Naive thymus-derived CD4-positive, alpha-beta T cell (primary cell): ENCODE results near the gene CABCOCO1. TPM values are rescaled to one million over a fixed set of nuclear protein-coding genes. Genes with fewer than 3 reads are reported as not detected.
A peak's percentile ranks its signal among the peaks of the same experiment; 100 is the strongest.

ENCODE experiments used
- ATAC-seq: fragments of 150-1000 bp; cut with Tn5 transposase; 2 replicates; pipeline ENCODE4 v1.10.0; 2021; ENCODE audit warnings: mild to moderate bottlenecking, moderate library complexity
- CTCF ChIA-PET: fragments of 350-600 bp; sonication (Branson Sonifier 250); formaldehyde crosslinking; loops from one replicate; lab custom pipeline; 2021; ENCODE audit warnings: antibody characterized with exemption; lab: Charles Lee
- POLR2A ChIA-PET: fragments of 350-600 bp; sonication (Branson Sonifier 250); formaldehyde crosslinking; loops from one replicate; lab custom pipeline; 2021; ENCODE audit warnings: antibody characterized with exemption, inconsistent platforms; lab: Charles Lee
- DNase-seq, 9 donors: peaks; one replicate each; pipeline versions ENCODE4 v3.0.0 to v3.0.0-alpha.2; 2020 to 2022; ENCODE audit warnings: mixed read lengths in 1 of 9
- H3K27ac ChIP-seq: one replicate; pipeline ENCODE4 v1.7.0; 2013; ENCODE audit warnings: mild to moderate bottlenecking, low read depth, low read length, moderate library complexity
- H3K27me3 ChIP-seq, 2 donors: one replicate each; pipeline ENCODE4 v1.7.0; 2013; ENCODE audit warnings: low read length in 2 of 2, mild to moderate bottlenecking in 2 of 2, moderate library complexity in 2 of 2; ENCODE audit not compliant: control insufficient read depth in 2 of 2, insufficient read depth in 2 of 2
- H3K36me3 ChIP-seq, 3 experiments: 1 replicate in 2 of 3; 2 replicates in 1 of 3; pipeline ENCODE4 v1.7.0; 2013; ENCODE audit warnings: low read length in 3 of 3, mild to moderate bottlenecking in 3 of 3, moderate library complexity in 1 of 3; ENCODE audit not compliant: insufficient read depth in 3 of 3, control insufficient read depth in 2 of 3
- H3K4me1 ChIP-seq, 2 donors: one replicate each; pipeline ENCODE4 v1.7.0; 2013; ENCODE audit warnings: low read length in 2 of 2, mild to moderate bottlenecking in 2 of 2, moderate library complexity in 1 of 2; ENCODE audit not compliant: control insufficient read depth in 2 of 2, insufficient read depth in 2 of 2
- H3K4me3 ChIP-seq: 2 replicates; pipeline ENCODE4 v1.7.0; 2013; ENCODE audit warnings: mild to moderate bottlenecking, low read length
- H3K9me3 ChIP-seq, 3 experiments: 1 replicate in 2 of 3; 2 replicates in 1 of 3; pipeline ENCODE4 v1.7.0; 2013; ENCODE audit warnings: low read length in 3 of 3; ENCODE audit not compliant: control insufficient read depth in 2 of 3
- H3K27ac Mint-ChIP-seq, 9 donors: one replicate each; pipeline ENCODE4 v1.8.0; 2020 to 2022; ENCODE audit warnings: mixed read lengths in 9 of 9, mild to moderate bottlenecking in 8 of 9, moderate library complexity in 5 of 9, inconsistent platforms in 2 of 9
- H3K27me3 Mint-ChIP-seq, 5 donors: one replicate each; pipeline ENCODE4 v1.8.0; 2021 to 2022; ENCODE audit warnings: mixed read lengths in 5 of 5, mild to moderate bottlenecking in 1 of 5
- H3K36me3 Mint-ChIP-seq, 5 donors: one replicate each; pipeline ENCODE4 v1.8.0; 2020 to 2022; ENCODE audit warnings: mixed read lengths in 5 of 5, mild to moderate bottlenecking in 3 of 5, inconsistent platforms in 1 of 5
- H3K4me1 Mint-ChIP-seq, 7 donors: one replicate each; pipeline ENCODE4 v1.8.0; 2020 to 2022; ENCODE audit warnings: mixed read lengths in 7 of 7, mild to moderate bottlenecking in 3 of 7, inconsistent platforms in 1 of 7
- H3K4me3 Mint-ChIP-seq, 10 donors: one replicate each; pipeline ENCODE4 v1.8.0; 2020 to 2022; ENCODE audit warnings: mild to moderate bottlenecking in 10 of 10, mixed read lengths in 10 of 10, moderate library complexity in 6 of 10, inconsistent platforms in 2 of 10
- H3K9me3 Mint-ChIP-seq, 11 donors: one replicate each; pipeline ENCODE4 v1.8.0; 2020 to 2022; ENCODE audit warnings: mixed read lengths in 11 of 11, mild to moderate bottlenecking in 4 of 11, inconsistent platforms in 1 of 11, moderate library complexity in 1 of 11
- intact Hi-C, 2 donors: fragments of 100-400 bp; cut with micrococcal nuclease; formaldehyde crosslinking; loops; one replicate each; pipeline ENCODE4 v1.15.1; 2023
- polyA plus RNA-seq, 2 donors: library from polyadenylated mRNA; unstranded; fragments of 300-500 nt; fragmentation: Illumina TruSeq; gene quantifications; one replicate each; pipeline ENCODE4 v1.2.3, GENCODE V29; 2021
- total RNA-seq, 6 experiments: library from RNA in 5 of 6; stranded (reverse) in 5 of 6; gene quantifications; 1 replicate in 5 of 6; 2 replicates in 1 of 6; pipeline ENCODE4 v1.2.3 and lab custom pipeline; 2021 to 2026

Gene CABCOCO1
- total and polyA plus RNA-seq, 7 experiments from 2014 or later: not detected

DNA sequence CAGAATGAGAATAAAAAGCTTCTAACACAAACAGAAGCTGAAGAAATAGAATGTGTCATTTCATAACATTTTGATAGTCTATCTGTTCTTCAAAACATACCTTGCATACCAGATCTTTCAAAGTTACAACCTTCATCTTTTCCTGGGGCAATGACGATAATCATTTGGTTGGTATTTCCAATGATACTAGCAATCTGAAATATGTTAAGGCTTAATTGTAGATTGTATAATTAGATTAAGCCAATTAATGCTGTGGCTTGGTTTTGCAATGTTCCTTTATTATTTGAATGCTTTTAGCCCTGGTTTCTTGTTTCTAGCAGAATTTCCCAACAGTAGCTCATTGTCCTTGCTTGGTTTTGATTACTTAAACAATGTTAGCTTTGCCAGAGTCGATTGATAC lies 84.6 kb downstream of the CABCOCO1 start:
- H3K27ac ChIP-seq: no peak overlapping the region
- no peaks in the 10 kb centered on the region for H3K9me3 ChIP-seq
- peaks cover 0 to 18% (median 18%) of the 10 kb centered on the region in 7 donors for H3K4me1 Mint-ChIP-seq
- ATAC-seq (no peak), DNase-seq (no peak)
- H3K36me3 ChIP-seq: no peaks in the 10 kb centered on the region
- intact Hi-C loops: no loop called here
- H3K27me3 ChIP-seq: no peaks in the 10 kb centered on the region
- no peak overlapping the region for H3K4me3 Mint-ChIP-seq
- no peak overlapping the region for H3K4me3 ChIP-seq
- H3K27ac Mint-ChIP-seq: no peak overlapping the region
- H3K9me3 Mint-ChIP-seq: peaks cover 0 to 8% (median 3%) of the 10 kb centered on the region in 11 donors
- H3K36me3 Mint-ChIP-seq: peaks cover 0 to 1% (median 0%) of the 10 kb centered on the region in 5 donors
- H3K27me3 Mint-ChIP-seq: peaks cover 0 to 7% (median 0%) of the 10 kb centered on the region in 5 donors
- H3K4me1 ChIP-seq: peaks cover 12 to 13% of the 10 kb centered on the region in 2 donors
- ChIA-PET CTCF (interaction anchor here (0.6 to 1.2 kb wide), 2 partner anchors 14 to 1344 kb away, joined by 3 read pairs; no protein-coding TSS in a partner anchor), POLR2A (no interaction called here)

DNA sequence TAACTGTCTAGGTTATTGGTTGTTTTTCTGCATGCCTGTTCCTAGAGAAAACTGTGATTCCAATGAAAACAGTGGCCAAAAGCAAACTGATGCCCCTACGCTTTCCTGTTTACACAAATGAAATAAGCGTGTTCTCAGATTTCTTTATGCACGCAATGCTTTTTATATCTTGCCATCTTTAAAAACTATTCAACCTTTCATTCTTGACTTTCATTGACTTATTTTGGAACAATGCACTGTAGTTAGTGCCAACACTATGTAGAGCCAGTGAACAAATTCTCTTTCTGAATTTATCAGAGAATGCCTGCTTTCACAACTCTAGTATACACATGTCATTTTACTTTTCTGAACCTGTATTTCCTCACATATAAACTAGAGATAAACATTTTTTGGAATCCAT lies 86.6 kb downstream of the CABCOCO1 start:
- POLR2A ChIA-PET: no interaction called here
- Histone ChIP-seq H3K27me3 (no peaks in the 10 kb centered on the region), H3K9me3 (no peaks in the 10 kb centered on the region), H3K36me3 (no peaks in the 10 kb centered on the region), H3K4me3 (no peak overlapping the region), H3K27ac (no peak overlapping the region), H3K4me1 (peaks cover 12 to 15% of the 10 kb centered on the region in 2 donors)
- peaks cover 0 to 6% (median 0%) of the 10 kb centered on the region in 5 donors for H3K36me3 Mint-ChIP-seq
- H3K4me1 Mint-ChIP-seq: peaks cover 0 to 29% (median 26%) of the 10 kb centered on the region in 7 donors
- no peak overlapping the region for H3K27ac Mint-ChIP-seq
- H3K27me3 Mint-ChIP-seq: peaks cover 0 to 4% (median 0%) of the 10 kb centered on the region in 5 donors
- no peak for ATAC-seq
- H3K4me3 Mint-ChIP-seq: no peak overlapping the region
- intact Hi-C loops: no loop called here
- peaks cover 0 to 6% (median 2%) of the 10 kb centered on the region in 11 donors for H3K9me3 Mint-ChIP-seq
- CTCF ChIA-PET: interaction anchor here (0.7 to 5.0 kb wide), 7 partner anchors 17 to 276 kb away, joined by 3 to 52 read pairs (median 4); no protein-coding TSS in a partner anchor
- no peak for DNase-seq

DNA sequence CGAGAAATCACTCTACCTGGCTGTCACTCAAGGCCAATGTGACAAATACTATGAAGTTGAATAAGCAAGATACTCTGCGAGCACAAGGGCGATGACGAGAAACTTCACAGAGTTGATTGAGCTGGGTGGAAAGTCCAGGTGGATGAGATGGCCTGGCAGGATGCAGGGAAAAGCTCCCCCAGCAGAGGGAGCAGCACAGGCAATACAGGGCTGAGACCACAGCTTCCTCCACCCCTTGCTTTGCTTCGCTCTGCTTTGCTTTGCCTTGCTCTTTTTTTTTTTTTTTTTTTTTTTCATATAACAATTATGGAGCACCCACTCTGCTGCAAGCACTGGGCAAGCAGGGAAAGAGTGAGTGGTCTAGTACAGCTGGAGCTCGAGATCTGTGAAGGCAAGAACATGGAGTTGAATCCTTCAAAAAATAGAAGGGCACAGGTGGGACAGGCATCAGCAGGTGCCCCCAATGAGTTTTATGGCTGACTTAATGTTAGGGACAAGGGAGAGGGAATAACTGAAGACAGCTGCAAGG lies 88.3 kb downstream of the CABCOCO1 start:
- H3K27ac Mint-ChIP-seq: peak overlapping the region in 4 of 9 donors; percentile 10 to 88 (median 48)

DNA sequence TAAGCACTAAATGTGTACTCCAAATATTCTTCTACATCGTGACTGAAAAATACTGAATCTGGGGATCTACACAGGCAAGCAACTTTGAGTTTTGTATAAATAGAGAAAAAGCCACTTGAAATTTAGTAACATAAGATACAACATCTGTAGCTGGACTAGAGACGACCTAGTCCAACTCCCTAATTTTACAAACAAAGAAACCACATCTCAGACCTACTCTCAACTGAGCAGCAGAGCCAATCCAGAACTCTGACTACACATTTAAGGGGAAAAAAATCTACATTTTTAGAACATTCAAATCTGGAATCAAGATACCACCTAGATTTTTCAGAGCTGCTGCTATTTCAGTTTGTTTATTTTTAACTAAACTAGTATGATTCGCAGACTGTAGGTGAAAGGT lies 88.9 kb downstream of the CABCOCO1 start:
- ChIA-PET CTCF (interaction anchor here (0.5 to 5.0 kb wide), 17 partner anchors 11 to 496 kb away, joined by 3 to 52 read pairs (median 4); partner anchors contain the start of gene ARID5B), POLR2A (interaction anchor here (0.5 to 2.6 kb wide), 4 partner anchors 8 to 146 kb away, joined by 3 to 9 read pairs (median 4); no protein-coding TSS in a partner anchor)
- no peaks in the 10 kb centered on the region for H3K27me3 ChIP-seq
- H3K36me3 ChIP-seq: no peaks in the 10 kb centered on the region
- H3K27ac ChIP-seq: no peak overlapping the region
- peaks cover 0 to 29% (median 26%) of the 10 kb centered on the region in 7 donors for H3K4me1 Mint-ChIP-seq
- ATAC-seq: no peak
- peak overlapping the region in 6 of 10 donors; percentile 3 to 68 (median 25) for H3K4me3 Mint-ChIP-seq
- intact Hi-C loops: loop anchor here (1.0 to 10.0 kb wide), 13 partner anchors 68 to 1881 kb away; no protein-coding TSS in a partner anchor
- DNase-seq: no peak
- peaks cover 0 to 4% (median 0%) of the 10 kb centered on the region in 5 donors for H3K27me3 Mint-ChIP-seq
- H3K9me3 ChIP-seq: no peaks in the 10 kb centered on the region
- no peak overlapping the region for H3K4me3 ChIP-seq
- peaks cover 0 to 5% (median 0%) of the 10 kb centered on the region in 5 donors for H3K36me3 Mint-ChIP-seq
- no peaks in the 10 kb centered on the region for H3K9me3 Mint-ChIP-seq
- H3K27ac Mint-ChIP-seq: peak overlapping the region in 3 of 9 donors; percentile 10 to 88 (median 42)
- peaks cover 12 to 15% of the 10 kb centered on the region in 2 donors for H3K4me1 ChIP-seq

More for the DNA sequence above, 88.3 kb downstream of the CABCOCO1 start:
- H3K36me3 ChIP-seq: no peaks in the 10 kb centered on the region
- H3K4me3 ChIP-seq: no peak overlapping the region
- H3K4me1 ChIP-seq: peaks cover 12 to 15% of the 10 kb centered on the region in 2 donors
- peak; percentile 94 for ATAC-seq
- peak overlapping the region in 6 of 10 donors; percentile 6 to 58 (median 36) for H3K4me3 Mint-ChIP-seq
- peaks cover 0 to 4% (median 0%) of the 10 kb centered on the region in 5 donors for H3K27me3 Mint-ChIP-seq
- peak; percentile 37 to 67 (median 58) for DNase-seq
- H3K9me3 ChIP-seq: no peaks in the 10 kb centered on the region
- no peaks in the 10 kb centered on the region for H3K27me3 ChIP-seq
- ChIA-PET POLR2A (interaction anchor here (0.6 to 2.6 kb wide), 6 partner anchors 8 to 1065 kb away, joined by 3 to 9 read pairs (median 4); partner anchors contain the start of gene EGR2), CTCF (interaction anchor here (0.5 to 5.0 kb wide), 18 partner anchors 11 to 496 kb away, joined by 3 to 52 read pairs (median 4); partner anchors contain the start of gene ARID5B)
- H3K27ac ChIP-seq: no peak overlapping the region
- no peaks in the 10 kb centered on the region for H3K9me3 Mint-ChIP-seq
- peaks cover 0 to 29% (median 26%) of the 10 kb centered on the region in 7 donors for H3K4me1 Mint-ChIP-seq
- intact Hi-C loops: loop anchor here (1.0 to 10.0 kb wide), 13 partner anchors 68 to 1881 kb away; no protein-coding TSS in a partner anchor
- H3K36me3 Mint-ChIP-seq: peaks cover 0 to 5% (median 0%) of the 10 kb centered on the region in 5 donors

DNA sequence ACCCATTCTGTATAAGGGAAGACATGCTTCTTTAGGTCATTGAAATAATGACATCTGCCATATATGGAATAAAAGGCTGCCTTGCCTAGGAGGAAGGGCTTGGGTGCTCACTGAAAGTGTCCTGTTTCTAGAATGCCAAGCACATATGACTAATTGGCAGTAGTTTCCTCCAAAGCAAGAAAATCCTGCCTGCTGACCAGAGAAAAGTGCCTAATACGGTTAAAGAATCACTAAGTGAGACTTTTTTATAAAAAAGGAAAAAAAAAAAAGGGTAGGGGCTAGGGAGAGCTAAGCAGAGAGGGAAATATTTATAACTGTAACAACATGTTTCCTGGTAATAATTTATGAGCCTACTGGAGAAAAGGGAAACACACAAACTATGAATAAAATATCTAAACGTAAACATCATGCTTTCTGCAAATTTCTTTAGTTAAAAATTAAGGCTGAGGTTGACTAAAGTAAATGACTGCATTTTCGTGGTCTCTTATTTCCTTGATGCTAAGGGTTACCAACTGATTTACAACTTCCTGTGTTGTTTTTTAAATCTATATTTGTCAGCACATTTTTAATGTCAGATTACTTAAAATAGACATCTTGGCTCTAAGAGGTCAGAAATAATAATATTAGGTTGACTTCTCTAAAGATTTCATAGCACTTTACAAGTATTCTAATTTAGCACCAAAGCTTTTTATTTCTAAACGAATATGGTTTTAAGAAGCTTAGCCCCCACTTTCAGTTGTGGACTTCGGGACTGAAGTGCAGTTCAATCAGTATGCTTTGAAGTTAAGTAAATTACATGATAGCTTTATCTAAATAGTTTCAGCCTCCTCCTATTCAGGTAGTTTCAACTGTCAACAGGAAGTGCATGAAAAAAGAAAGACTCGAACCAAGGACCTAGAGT lies 89.6 kb downstream of the CABCOCO1 start:
- peaks cover 12 to 15% of the 10 kb centered on the region in 2 donors for H3K4me1 ChIP-seq
- H3K36me3 ChIP-seq: no peaks in the 10 kb centered on the region
- H3K27ac Mint-ChIP-seq: peak overlapping the region in 5 of 9 donors; percentile 10 to 88 (median 38)
- intact Hi-C loops: loop anchor here (1.0 to 10.0 kb wide), 7 partner anchors 13 to 1880 kb away; no protein-coding TSS in a partner anchor
- ChIA-PET POLR2A (interaction anchor here (0.5 to 2.6 kb wide), 4 partner anchors 11 to 778 kb away, joined by 3 to 9 read pairs (median 4); no protein-coding TSS in a partner anchor), CTCF (interaction anchor here (0.6 to 5.0 kb wide), 11 partner anchors 10 to 571 kb away, joined by 3 to 52 read pairs (median 4); no protein-coding TSS in a partner anchor)
- ATAC-seq: no peak
- DNase-seq: no peak
- H3K4me1 Mint-ChIP-seq: peaks cover 0 to 29% (median 26%) of the 10 kb centered on the region in 7 donors
- H3K36me3 Mint-ChIP-seq: peaks cover 0 to 5% (median 0%) of the 10 kb centered on the region in 5 donors
- no peak overlapping the region for H3K4me3 ChIP-seq
- peaks cover 0 to 4% (median 0%) of the 10 kb centered on the region in 5 donors for H3K27me3 Mint-ChIP-seq
- no peaks in the 10 kb centered on the region for H3K9me3 ChIP-seq
- H3K4me3 Mint-ChIP-seq: peak overlapping the region in 8 of 10 donors; percentile 5 to 68 (median 32)
- no peaks in the 10 kb centered on the region for H3K27me3 ChIP-seq
- H3K9me3 Mint-ChIP-seq: no peaks in the 10 kb centered on the region
- no peak overlapping the region for H3K27ac ChIP-seq
